Esophagus muscularis mucosa (tissue), 4 donors: ENCODE data around the gene MTCP1. TPM values are rescaled to one million over a fixed set of nuclear protein-coding genes. Genes with fewer than 3 reads are reported as not detected.
A peak's percentile ranks its signal among the peaks of the same experiment; 100 is the strongest.

Experiments used
- DNase-seq: peaks from one replicate; pipeline ENCODE4 v3.0.0-alpha.2; 2017; ENCODE audit errors: extremely low spot score
- H3K27ac ChIP-seq, 4 donors: fragments of 200-600 bp; sonication (generic); replicated peaks in 1 of 4; 1 replicate in 3 of 4; 2 replicates in 1 of 4; pipeline ENCODE4 v1.5.1; 2016 to 2019; ENCODE audit warnings: mild to moderate bottlenecking in 1 of 4
- H3K27me3 ChIP-seq, 4 donors: fragments of 200-600 bp; sonication (generic); one replicate each; pipeline versions ENCODE4 v1.5.1 to v1.6.0; 2016 to 2019
- H3K36me3 ChIP-seq, 4 donors: fragments of 200-600 bp; sonication (generic); one replicate each; pipeline ENCODE4 v1.5.1; 2016 to 2019
- H3K4me1 ChIP-seq, 4 donors: fragments of 200-600 bp; sonication (generic); one replicate each; pipeline ENCODE4 v1.5.1; 2016 to 2019
- H3K4me3 ChIP-seq, 4 donors: fragments of 200-600 bp; sonication (generic); 1 replicate in 2 of 4; 2 replicates in 2 of 4; pipeline ENCODE4 v1.5.1; 2016 to 2019; ENCODE audit warnings: mild to moderate bottlenecking in 4 of 4, moderate library complexity in 1 of 4
- H3K9me3 ChIP-seq, 4 donors: fragments of 200-600 bp; sonication (generic); 1 replicate in 3 of 4; 2 replicates in 1 of 4; pipeline ENCODE4 v1.5.1; 2016 to 2019
- EP300 ChIP-seq: sonication (generic); formaldehyde crosslinking; IDR thresholded peaks from one replicate; pipeline ENCODE4 v1.6.1; 2017; ENCODE audit warnings: antibody characterized with exemption
- POLR2A ChIP-seq: fragments of 450-650 bp; IDR thresholded peaks from one replicate; pipeline ENCODE4 v1.6.1; 2017; ENCODE audit warnings: antibody characterized with exemption, moderate library complexity, mild to moderate bottlenecking, low read depth
- POLR2AphosphoS5 ChIP-seq, 2 donors: sonication (generic); formaldehyde crosslinking; IDR thresholded peaks; one replicate each; pipeline ENCODE4 v1.6.1; 2017; ENCODE audit warnings: antibody characterized with exemption in 2 of 2
- WGBS: methylation state at CpG from one replicate; pipeline ENCODE4 v1.1.5; 2018; 5-methylcytosine and 5-hydroxymethylcytosine counted together
- intact Hi-C: fragments of 100-400 bp; cut with DNase I; formaldehyde crosslinking; loops from one replicate; pipeline ENCODE4 v1.15.1; 2023
- total RNA-seq, 4 donors: library from RNA; depleted of rRNA; stranded (reverse); fragments of >200 nt; gene quantifications; one replicate each; pipeline versions ENCODE4 v1.1.0 to v1.2.1, GENCODE V29; 2016
- TF ChIP-seq, protein P1 (sequence below), 3 experiments: fragments of 200-600 bp in 2 of 3; fragments of 450-650 bp in 1 of 3; sonication (generic) in 2 of 3; IDR thresholded peaks; one replicate each; pipeline ENCODE4 v1.5.1; 2017 to 2019; ENCODE audit warnings: antibody characterized with exemption in 3 of 3, mild to moderate bottlenecking in 2 of 3, moderate library complexity in 1 of 3

MTCP1 gene
- total RNA-seq, 4 donors from 2014 or later = 2.5 to 4.4 (median 4.2) TPM

- H3K9me3 ChIP-seq = no peaks in the 10 kb centered on the region
- H3K4me1 ChIP-seq = peaks cover 7 to 19% (median 12%) of the 10 kb centered on the region in 4 donors
- TF ChIP-seq POLR2AphosphoS5 (IDR thresholded peaks at IDR 0.05) (peak; percentile 46 to 57), POLR2A (no peak)
- TF ChIP-seq, protein P1, sequence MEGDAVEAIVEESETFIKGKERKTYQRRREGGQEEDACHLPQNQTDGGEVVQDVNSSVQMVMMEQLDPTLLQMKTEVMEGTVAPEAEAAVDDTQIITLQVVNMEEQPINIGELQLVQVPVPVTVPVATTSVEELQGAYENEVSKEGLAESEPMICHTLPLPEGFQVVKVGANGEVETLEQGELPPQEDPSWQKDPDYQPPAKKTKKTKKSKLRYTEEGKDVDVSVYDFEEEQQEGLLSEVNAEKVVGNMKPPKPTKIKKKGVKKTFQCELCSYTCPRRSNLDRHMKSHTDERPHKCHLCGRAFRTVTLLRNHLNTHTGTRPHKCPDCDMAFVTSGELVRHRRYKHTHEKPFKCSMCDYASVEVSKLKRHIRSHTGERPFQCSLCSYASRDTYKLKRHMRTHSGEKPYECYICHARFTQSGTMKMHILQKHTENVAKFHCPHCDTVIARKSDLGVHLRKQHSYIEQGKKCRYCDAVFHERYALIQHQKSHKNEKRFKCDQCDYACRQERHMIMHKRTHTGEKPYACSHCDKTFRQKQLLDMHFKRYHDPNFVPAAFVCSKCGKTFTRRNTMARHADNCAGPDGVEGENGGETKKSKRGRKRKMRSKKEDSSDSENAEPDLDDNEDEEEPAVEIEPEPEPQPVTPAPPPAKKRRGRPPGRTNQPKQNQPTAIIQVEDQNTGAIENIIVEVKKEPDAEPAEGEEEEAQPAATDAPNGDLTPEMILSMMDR (IDR thresholded peaks at IDR 0.05) = peak; percentile 72 to 77 (median 76)
- intact Hi-C loops = no loop called here
- 29% methylated on average over 23 of the region's 25 CpGs for WGBS
- peak overlapping the region; percentile 59 to 72 (median 68) for H3K27ac ChIP-seq
- H3K27me3 ChIP-seq = no peaks in the 10 kb centered on the region
- H3K36me3 ChIP-seq = peaks cover 0 to 31% (median 7%) of the 10 kb centered on the region in 4 donors
- DNase-seq = peak; percentile 91
- H3K4me3 ChIP-seq = peak overlapping the region in 2 of 4 donors; percentile 13 to 24
Measured at GRCh38 chrX:155056877-155057792, 13.8 kb downstream of the MTCP1 start.

- DNase-seq = no peak
- peaks cover 0 to 37% (median 11%) of the 10 kb centered on the region in 4 donors for H3K36me3 ChIP-seq
- WGBS = 63% methylated on average over 1 of the region's 1 CpG
- no peaks in the 10 kb centered on the region for H3K9me3 ChIP-seq
- TF ChIP-seq POLR2A (no peak), POLR2AphosphoS5 (IDR thresholded peaks at IDR 0.05) (no peak), EP300 (no peak)
- TF ChIP-seq, protein P1 (IDR thresholded peaks at IDR 0.05) = no peak
- H3K27me3 ChIP-seq = no peaks in the 10 kb centered on the region
- H3K27ac ChIP-seq = peak overlapping the region; percentile 59 to 72 (median 68)
- no peak overlapping the region for H3K4me3 ChIP-seq
- peaks cover 7 to 15% (median 12%) of the 10 kb centered on the region in 4 donors for H3K4me1 ChIP-seq
- intact Hi-C loops = no loop called here
Measured at GRCh38 chrX:155056471-155056870, 14.5 kb downstream of the MTCP1 start.

- Histone ChIP-seq H3K36me3 (peaks cover 0 to 32% (median 10%) of the 10 kb centered on the region in 4 donors), H3K27me3 (no peaks in the 10 kb centered on the region), H3K4me1 (peaks cover 7 to 15% (median 12%) of the 10 kb centered on the region in 4 donors), H3K27ac (no peak overlapping the region), H3K9me3 (no peaks in the 10 kb centered on the region), H3K4me3 (no peak overlapping the region)
- DNase-seq = no peak
- intact Hi-C loops = no loop called here
- 76% methylated on average over 3 of the region's 3 CpGs for WGBS
- TF ChIP-seq, protein P1 (IDR thresholded peaks at IDR 0.05) = no peak
- no peak for TF ChIP-seq POLR2AphosphoS5 (IDR thresholded peaks at IDR 0.05)
- no peak for TF ChIP-seq EP300
- TF ChIP-seq POLR2A = no peak
Measured at GRCh38 chrX:155055494-155055893, 15.4 kb downstream of the MTCP1 start.

DNA sequence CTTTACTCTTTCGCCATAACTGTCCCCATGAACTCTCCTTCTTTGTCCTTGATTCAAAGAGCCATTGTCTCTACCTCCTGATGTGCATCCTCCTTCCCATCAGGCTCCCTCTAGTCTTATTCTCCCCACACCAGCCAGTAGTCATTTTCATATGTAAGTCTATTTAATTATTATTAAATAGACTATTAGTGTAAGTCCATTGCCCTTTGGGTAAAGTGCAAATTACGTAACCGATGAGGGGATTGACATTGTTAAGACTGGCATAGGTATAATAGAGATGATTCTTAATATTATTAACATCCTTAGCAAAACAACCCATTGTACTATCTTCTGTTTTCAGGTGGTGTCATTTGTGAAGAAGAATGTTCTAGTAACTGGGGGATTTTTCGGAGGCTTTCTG is 16.7 kb downstream of the MTCP1 start:
- Histone ChIP-seq H3K4me1 (peaks cover 8 to 15% (median 12%) of the 10 kb centered on the region in 4 donors), H3K36me3 (peaks cover 0 to 25% (median 8%) of the 10 kb centered on the region in 4 donors), H3K27me3 (no peaks in the 10 kb centered on the region), H3K27ac (no peak overlapping the region), H3K4me3 (no peak overlapping the region), H3K9me3 (no peaks in the 10 kb centered on the region)
- WGBS = 85% methylated on average over 4 of the region's 4 CpGs
- no peak for TF ChIP-seq POLR2AphosphoS5 (IDR thresholded peaks at IDR 0.05)
- no peak for TF ChIP-seq POLR2A
- no peak for TF ChIP-seq EP300
- TF ChIP-seq, protein P1 (IDR thresholded peaks at IDR 0.05) = no peak
- no peak for DNase-seq
- intact Hi-C loops = loop anchor here (5.0 kb wide), 1 partner anchor 72 kb away; no protein-coding TSS in a partner anchor
